Caki2 (cell line): ENCODE measurements around the gene CST9. TPM values are rescaled to one million over a fixed set of nuclear protein-coding genes. Genes with fewer than 3 reads are reported as not detected.

Source experiments
- DNase-seq: peaks from one replicate; pipeline ENCODE4 v3.0.0-alpha.2; 2015; ENCODE audit warnings: low read depth
- in situ Hi-C: cut with HindIII; loops from 2 replicates; pipeline ENCODE4 v1.10.0; 2016; ENCODE audit warnings: low sequenced_read_pairs, low pct_unique_long_range_greater_than_20kb, mixed read lengths
- total RNA-seq: library from RNA; depleted of rRNA; stranded (reverse); fragments of >200 nt; shearing (Covaris generic); gene quantifications from 2 replicates; pipeline ENCODE4 v1.2.3, GENCODE V29; 2014; ENCODE audit warnings: low replicate concordance; rRNA removed

CST9 gene
- total RNA-seq, 1 experiment from 2014 or later: not detected

- in situ Hi-C loops: no loop called here
- DNase-seq: no peak
Measured at GRCh38 chr20:23569570-23569969, 36.1 kb downstream of the CST9 start.

GRCh38 chr20:23568971-23569330, 36.8 kb downstream of the CST9 start:
- in situ Hi-C loops: no loop called here
- DNase-seq: no peak

GRCh38 chr20:23568320-23568970, 37.3 kb downstream of the CST9 start, which contains the start of gene CST9L:
TSS of gene CST9L (minus strand) at chr20:23568484. CDS start at chr20:23568450, 34 bp downstream.
- in situ Hi-C loops: no loop called here

GRCh38 chr20:23566199-23566932, 39.4 kb downstream of the CST9 start:
- in situ Hi-C loops: no loop called here
- DNase-seq: no peak

More at GRCh38 chr20:23568320-23568970, 37.3 kb downstream of the CST9 start, which contains the start of gene CST9L:
- no peak for DNase-seq

- in situ Hi-C loops: no loop called here
- no peak for DNase-seq
Measured at GRCh38 chr20:23565503-23566045, 40.1 kb downstream of the CST9 start.

GRCh38 chr20:23564927-23565326, 40.8 kb downstream of the CST9 start:
- in situ Hi-C loops: no loop called here
- DNase-seq: no peak

- in situ Hi-C loops: no loop called here
- no peak for DNase-seq
Measured at GRCh38 chr20:23562721-23563342, 42.9 kb downstream of the CST9 start.

- DNase-seq: no peak
- in situ Hi-C loops: no loop called here
Measured at GRCh38 chr20:23554401-23554800, 51.3 kb downstream of the CST9 start.

Other genes starting within 250 kb of the CST9 start
- gene GZF1, start 243.7 kb downstream of the CST9 start, total RNA-seq: 9.9 and 30.8 TPM in 2 replicates
- gene NAPB, start 184.4 kb downstream of the CST9 start, total RNA-seq: 3.1 and 4.3 TPM in 2 replicates
- not detected in 2 replicates for gene CSTL1, start 166.2 kb downstream of the CST9 start, total RNA-seq
- gene CST11, start 153.0 kb downstream of the CST9 start, total RNA-seq: not detected in 2 replicates
- not detected in 2 replicates for gene CST8, start 114.8 kb downstream of the CST9 start, total RNA-seq
- not detected in 2 replicates for gene CST9L, start 37.4 kb downstream of the CST9 start, total RNA-seq
- gene CST3, start 32.0 kb upstream of the CST9 start, total RNA-seq: 368 and 404 TPM in 2 replicates
- gene CST4, start 83.1 kb upstream of the CST9 start, total RNA-seq: 16.1 and 28.3 TPM in 2 replicates
- 29.3 and 53.5 TPM in 2 replicates for gene CST1, start 145.0 kb upstream of the CST9 start, total RNA-seq
- 240 and 270 TPM in 2 replicates for gene CST2, start 220.8 kb upstream of the CST9 start, total RNA-seq